ENCODE data around the gene SCLY. TPM values are rescaled to one million over a fixed set of nuclear protein-coding genes. Genes with fewer than 3 reads are reported as not detected.

SCLY gene
- total and polyA plus RNA-seq, 2 donors (not counting 1 experiment from before 2014, with no cell fraction given), result 16.4 to 42.4 TPM

- Mint-ChIP-seq H3K27ac (peak overlapping the region; percentile 88), H3K4me3 (peak overlapping the region; percentile 84), H3K27me3 (no peaks in the 10 kb centered on the region), H3K4me1 (peaks cover 18% of the 10 kb centered on the region), H3K9me3 (ENCODE audit: insufficient read depth) (no peaks in the 10 kb centered on the region)
- H3K4me3 ChIP-seq (ENCODE audit: control extremely low read depth in 1 of 5, extremely low read depth in 1 of 5, insufficient read depth in 1 of 5, low read depth in 2 of 5, low read length in 4 of 5), result peak overlapping the region in 2 of 5 experiments; percentile 26 to 41
- no peak overlapping the region for H3K27ac ChIP-seq (ENCODE audit: low read length in 2 of 2)
- WGBS (ENCODE audit: insufficient coverage), result 85% methylated on average over 30 of the region's 37 CpGs
- H3K9ac ChIP-seq (ENCODE audit: low read length), result peak overlapping the region; percentile 31
- H3K36me3 ChIP-seq (replicated peaks in 1 of 2; ENCODE audit: control extremely low read depth in 1 of 2, control insufficient read depth in 1 of 2, extremely low read depth in 1 of 2, insufficient read depth in 2 of 2, low read length in 1 of 2), result no peaks in the 10 kb centered on the region
- H4K20me1 ChIP-seq (ENCODE audit: control insufficient read depth, insufficient read depth, low read length, poor library complexity, severe bottlenecking), result no peaks in the 10 kb centered on the region
- H2AFZ ChIP-seq (ENCODE audit: insufficient read depth, low read depth, low read length, poor library complexity, severe bottlenecking), result no peak overlapping the region
- ATAC-seq (ENCODE audit: low read depth) (peak; percentile 97), DNase-seq (peak; percentile 73)
- H3K79me2 ChIP-seq (ENCODE audit: control insufficient read depth, insufficient read depth, low read length), result no peaks in the 10 kb centered on the region
- no peaks in the 10 kb centered on the region for H3K9me3 ChIP-seq (ENCODE audit: control extremely low read depth in 1 of 3, control insufficient read depth in 2 of 3, insufficient read depth in 1 of 3, low read length in 2 of 3)
- peaks cover 15 to 22% of the 10 kb centered on the region in 2 donors for H3K4me1 ChIP-seq (ENCODE audit: control insufficient read depth in 2 of 2, insufficient read depth in 2 of 2, low read length in 2 of 2)
- TF ChIP-seq, protein P1, sequence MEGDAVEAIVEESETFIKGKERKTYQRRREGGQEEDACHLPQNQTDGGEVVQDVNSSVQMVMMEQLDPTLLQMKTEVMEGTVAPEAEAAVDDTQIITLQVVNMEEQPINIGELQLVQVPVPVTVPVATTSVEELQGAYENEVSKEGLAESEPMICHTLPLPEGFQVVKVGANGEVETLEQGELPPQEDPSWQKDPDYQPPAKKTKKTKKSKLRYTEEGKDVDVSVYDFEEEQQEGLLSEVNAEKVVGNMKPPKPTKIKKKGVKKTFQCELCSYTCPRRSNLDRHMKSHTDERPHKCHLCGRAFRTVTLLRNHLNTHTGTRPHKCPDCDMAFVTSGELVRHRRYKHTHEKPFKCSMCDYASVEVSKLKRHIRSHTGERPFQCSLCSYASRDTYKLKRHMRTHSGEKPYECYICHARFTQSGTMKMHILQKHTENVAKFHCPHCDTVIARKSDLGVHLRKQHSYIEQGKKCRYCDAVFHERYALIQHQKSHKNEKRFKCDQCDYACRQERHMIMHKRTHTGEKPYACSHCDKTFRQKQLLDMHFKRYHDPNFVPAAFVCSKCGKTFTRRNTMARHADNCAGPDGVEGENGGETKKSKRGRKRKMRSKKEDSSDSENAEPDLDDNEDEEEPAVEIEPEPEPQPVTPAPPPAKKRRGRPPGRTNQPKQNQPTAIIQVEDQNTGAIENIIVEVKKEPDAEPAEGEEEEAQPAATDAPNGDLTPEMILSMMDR (IDR thresholded peaks at IDR 0.05), result no peak
- TF ChIP-seq EZH2 (IDR thresholded peaks at IDR 0.05; ENCODE audit: borderline replicate concordance, insufficient read depth, low read depth, low read length, poor library complexity, severe bottlenecking), result no peak
- peak overlapping the region; percentile 64 for H3K4me2 ChIP-seq (replicated peaks; ENCODE audit: low read depth, low read length, poor library complexity, severe bottlenecking)
- POLR2A ChIA-PET, result interaction anchor here (0.6 to 1.4 kb wide), 3 partner anchors 10 to 36 kb away, joined by 4 to 6 read pairs (median 4); no protein-coding TSS in a partner anchor
- CTCF ChIA-PET, result interaction anchor here (1.1 kb wide), 1 partner anchor 40 kb away, joined by 3 read pairs; no protein-coding TSS in a partner anchor
- H3K27me3 ChIP-seq (replicated peaks in 1 of 4; ENCODE audit: control extremely low read depth in 1 of 4, control insufficient read depth in 3 of 4, insufficient read depth in 4 of 4, low read length in 3 of 4), result no peaks in the 10 kb centered on the region
- intact Hi-C loops (cut with micrococcal nuclease), result loop anchor here (1.0 to 2.0 kb wide), 4 partner anchors 9 to 191 kb away; partner anchors contain the start of genes PER2 and UBE2F
Observed at GRCh38 chr2:238097988-238098871, 37.4 kb downstream of the SCLY start.
